ENCODE measurements around the gene MMP11.

Gene MMP11

DNA sequence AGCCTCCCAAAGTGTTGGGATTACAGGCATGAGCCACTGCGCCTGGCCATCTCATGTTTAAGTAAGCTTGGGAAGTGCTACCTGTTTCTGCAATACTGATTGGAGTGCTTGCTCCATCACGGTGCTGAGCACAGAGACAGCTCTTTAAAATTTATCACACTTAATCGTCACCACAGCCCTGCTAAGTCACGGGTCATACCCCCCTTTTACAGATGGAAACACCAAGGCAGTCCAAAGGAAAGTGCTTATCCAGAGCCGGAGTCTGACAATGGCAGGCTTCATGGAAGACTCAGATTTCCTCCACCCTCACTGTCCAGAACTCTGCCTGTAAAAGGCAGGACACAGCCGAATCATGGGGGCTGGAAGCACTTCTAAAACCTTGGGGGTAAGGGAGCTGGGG lies 12.6 kb upstream of the MMP11 start:
- DNase-seq (ENCODE audit: low read depth) = no peak

DNA sequence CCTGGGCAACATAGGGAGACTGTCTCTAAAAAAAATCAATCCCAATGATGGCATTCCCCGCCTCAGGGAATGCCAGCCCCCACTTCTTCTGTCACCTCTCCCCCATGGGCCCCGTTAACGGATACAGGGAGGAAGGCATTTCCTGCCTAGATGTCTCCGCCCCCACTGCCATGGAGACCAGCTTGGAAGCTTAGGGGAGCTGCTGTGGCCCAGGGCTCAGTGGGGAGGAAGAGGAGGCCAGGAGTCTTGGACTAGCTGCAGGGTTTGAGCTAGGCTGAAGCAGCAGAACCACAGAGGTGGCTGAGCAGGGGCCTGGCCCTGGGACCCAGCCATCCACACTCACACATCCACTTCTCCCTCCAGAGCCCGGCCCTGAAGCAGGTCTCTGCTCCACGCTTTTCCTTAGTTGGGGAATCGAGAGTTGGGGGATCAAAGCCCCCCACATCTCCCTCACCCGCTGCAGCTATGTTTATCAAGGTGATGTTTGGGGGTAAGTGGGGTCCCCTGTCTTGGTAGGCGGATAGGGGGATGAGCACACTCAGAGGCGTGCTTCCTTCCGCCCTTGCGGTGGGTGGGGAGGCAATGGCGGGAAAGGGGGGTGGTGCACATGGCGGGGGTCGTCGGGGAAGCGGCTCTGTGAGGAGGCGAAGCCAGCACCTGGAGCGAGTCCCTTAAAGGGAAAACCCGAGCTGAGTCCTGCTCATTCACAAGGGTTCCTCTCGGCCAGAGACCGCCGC lies 9.6 kb upstream of the MMP11 start, which contains the start of gene C22orf15:
TSS of gene C22orf15 (plus strand) at position 149 of the 737 bp plus-strand sequence. CDS start at position 466, 317 bp downstream.
- DNase-seq (ENCODE audit: low read depth) = peak; percentile 40

DNA sequence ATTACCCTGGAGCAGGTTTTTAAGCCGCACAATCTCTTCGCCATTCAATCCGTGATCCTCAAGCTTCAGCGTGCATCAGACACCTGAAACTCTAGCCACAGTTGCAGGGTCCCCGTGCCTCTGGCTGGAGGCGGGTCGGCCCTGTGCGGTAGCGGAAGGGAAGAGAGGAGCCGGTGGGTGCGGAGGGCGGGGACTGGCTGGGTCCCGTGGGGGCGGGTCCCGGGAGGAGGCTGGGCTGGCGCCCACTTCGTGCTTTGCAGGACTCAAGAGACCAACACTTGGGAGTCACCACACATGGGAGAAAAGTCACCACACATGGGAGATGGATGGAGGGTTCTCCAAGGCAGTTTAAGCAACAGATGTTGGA lies 9.1 kb upstream of the MMP11 start:
- no peak for DNase-seq (ENCODE audit: low read depth)

DNA sequence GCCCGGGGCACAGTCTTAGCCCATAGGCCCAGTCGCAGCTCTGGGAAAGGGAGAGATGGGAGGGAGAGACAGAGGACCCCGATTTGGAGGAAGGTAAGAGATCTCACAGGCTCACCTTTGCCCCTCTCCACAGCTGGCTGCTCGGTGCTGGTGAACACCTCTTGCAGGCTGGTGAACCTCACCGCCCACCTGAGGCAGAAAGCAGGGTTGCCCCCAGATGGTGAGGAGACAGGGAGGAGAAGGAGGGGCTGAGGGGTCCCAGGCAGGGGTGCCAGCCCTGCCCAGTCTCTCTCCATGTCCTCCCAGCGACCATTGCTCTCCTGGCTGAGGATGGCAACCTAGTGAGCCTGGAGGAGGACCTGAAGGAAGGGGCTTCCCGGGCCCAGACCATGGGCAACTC lies 8.7 kb upstream of the MMP11 start:
- no peak for DNase-seq (ENCODE audit: low read depth)

DNA sequence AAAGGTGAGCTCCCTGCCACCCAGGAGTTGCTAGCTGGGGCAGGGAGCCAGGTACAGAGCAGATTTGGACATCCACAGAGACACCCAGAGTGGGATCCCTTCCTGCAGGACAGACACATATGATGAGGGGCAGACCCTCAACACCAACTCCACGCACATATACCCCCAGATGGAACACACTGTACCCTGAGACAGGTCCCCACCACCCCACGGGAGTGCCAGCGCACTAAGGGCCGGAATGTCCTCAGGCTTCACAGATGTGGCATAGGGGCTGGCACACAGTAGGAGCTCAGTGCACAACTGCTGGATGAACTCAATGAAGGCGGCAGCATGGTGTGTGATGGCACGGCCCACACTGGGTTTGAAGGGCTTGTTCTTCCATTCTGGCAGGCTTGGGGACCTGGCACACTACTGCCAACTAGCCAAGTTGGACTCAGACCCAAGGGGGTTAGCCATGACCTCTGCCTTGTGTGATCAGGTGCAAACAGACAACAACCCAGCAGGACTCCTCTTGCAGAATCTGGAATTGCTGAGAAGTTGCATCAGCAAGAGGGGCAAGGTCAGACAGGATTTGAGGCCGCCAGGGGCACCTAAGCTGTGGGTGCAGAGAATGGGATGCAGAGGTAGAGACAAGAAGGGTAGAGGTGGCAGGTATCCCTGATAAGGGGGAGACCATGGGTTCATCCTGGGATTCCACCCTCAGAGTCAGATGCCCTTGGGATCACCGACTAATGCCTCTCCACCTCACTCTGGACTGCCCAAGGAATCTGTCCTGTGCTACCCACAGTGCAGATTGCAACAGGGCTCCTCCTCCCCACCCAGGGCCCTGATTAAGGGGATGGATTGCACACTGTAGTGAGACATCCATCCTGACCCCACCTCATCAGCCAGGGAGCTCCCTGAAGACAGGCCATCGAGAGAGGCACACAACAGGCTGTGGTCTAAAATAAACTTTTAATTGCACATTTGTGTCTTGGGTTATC lies 7.5 kb upstream of the MMP11 start:
- DNase-seq (ENCODE audit: low read depth) = no peak

DNA sequence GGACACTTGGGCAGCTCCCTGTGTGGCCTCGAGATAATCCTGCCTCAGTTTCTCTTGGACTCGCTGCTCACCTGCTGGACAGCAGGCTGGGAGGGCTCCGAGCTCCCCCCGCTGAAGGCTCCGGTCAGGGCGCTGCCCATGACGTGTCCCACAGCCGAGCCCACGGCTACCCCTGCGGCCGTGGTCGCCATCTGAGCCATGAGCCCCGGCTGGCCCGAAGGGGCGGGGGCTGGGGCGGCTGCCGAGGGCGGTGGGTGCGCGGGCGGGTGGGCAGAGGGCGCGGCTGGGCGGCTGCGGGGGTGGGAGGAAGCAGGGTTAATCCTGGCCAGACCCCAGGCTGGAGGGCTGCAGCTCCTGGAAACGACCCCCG lies 5.4 kb upstream of the MMP11 start:
- DNase-seq (ENCODE audit: low read depth) = no peak

DNA sequence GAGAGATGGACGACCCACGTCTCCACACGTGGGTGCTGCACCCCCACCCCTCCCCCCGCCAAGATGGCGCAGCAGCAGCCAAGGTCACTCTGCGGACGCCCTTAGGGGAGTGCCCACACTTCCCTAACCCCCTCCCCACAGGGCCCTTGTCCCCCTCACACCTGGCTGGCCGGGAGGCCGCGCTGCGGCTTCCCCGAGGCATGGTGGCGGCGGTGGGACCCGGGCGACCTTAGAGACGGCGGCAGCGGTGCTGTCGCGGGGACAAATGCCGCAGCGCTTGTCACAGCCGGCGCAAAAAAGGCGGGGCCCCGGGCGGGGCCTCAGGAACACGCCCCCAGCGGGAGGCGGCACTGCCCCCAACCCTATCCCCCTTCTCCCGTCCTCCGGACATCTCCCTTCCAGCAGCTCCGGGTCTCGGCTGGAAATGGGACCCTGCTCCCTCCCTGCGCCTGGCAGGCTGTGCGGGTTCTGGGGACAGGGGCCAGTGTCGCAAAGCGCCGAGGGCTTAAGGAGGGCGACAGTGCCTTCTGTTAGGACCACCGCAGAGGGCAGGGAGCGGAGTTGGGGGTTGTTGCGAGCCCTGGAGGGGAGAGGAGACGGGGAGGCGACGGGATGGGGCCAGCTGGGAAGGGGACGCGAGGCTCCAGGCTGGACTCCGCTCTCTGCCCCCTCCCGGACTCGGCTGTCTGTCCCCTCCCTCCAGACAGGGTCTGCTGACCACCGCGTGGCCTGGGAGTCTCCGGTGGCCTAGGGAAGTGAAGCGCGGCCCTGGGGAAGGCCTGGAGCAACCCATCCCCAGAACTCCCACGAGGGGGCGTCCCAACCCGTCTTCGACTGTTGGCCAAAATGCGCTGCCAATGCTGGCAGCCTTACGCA lies 4.7 kb upstream of the MMP11 start, which contains the start of gene CHCHD10:
TSS of gene CHCHD10 (minus strand) at position 300 of the 876 bp plus-strand sequence. CDS start at position 202, 98 bp downstream.
- peak; percentile 54 for DNase-seq (ENCODE audit: low read depth)

DNA sequence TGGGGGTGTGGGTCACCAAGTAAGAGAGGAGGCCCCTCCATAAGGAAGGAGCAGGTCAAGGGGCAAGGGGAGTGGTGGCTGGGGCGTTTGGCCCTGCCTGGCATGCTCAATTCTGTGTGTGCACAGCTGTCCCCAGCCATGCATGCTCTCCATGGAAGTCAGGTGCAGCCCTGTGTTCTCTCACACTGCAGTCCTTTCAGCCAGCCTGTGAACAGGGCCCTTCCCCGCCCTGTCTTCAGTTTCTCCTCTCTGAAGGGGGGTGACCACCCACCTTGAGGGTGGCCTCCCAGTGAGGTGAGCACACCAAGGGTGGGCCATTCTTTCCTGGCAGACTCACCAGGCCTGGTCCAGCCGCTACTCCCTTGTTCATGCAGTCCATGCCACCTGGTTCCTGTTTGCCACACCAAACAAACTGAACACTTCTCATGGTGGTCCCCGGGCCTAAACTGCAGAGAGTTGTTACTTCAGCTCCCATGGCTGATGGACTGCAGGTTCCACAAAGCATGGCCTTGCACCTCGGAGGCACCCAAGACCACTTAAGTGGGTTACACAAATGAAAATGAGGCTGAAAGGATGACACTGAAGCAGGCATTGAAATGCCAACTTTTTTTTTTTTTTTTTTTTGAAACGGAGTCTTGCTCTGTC lies 3.2 kb upstream of the MMP11 start:
- no peak for DNase-seq (ENCODE audit: low read depth)

DNA sequence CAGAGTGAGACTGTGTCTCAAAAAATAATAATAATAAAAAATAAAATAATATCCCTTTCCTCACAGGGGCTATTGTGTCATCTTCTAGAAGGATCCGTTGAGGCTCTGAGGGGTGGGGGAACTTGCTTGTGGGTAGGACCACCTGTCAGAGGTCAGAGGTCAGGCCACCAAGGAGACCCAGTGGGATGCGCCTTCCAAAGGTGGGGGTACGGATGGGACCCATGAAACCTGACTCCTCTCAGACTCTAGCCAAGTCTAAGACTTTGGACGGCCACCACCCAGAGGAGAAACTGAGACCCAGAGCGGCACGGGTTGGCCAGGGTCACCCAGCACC lies 367 bp upstream of the MMP11 start:
- no peak for DNase-seq (ENCODE audit: low read depth)

DNA sequence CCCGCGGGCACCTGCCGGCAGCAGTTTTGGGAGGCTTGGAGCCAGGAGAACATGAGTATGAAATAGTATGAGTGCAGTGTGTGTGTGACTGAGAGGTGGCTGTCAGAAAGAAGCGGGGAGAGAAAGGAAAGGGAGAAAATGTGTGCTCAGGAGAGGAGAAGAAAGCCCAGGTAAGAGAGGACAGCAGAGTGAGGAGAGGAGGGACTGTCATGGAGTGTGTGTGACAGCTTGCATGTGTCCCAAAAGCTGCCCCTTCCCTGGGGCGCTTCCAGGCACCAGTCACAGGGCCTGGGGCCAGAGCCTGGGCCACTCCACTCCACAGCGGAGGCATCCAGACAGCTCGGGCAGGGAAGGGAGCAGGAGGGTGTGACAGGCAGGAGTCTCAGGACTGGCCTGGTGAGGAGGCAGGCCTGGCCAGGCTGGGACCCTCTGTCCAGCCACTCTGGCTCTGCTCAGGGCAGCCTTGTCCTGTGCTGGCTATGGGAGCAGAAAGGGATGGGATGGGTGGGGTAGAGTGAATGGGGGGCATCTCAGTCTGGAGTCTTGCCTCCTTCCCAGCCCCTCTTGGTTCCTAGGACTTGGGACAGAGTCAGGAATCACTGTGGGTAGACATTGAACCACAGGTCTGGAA lies 949 bp downstream of the MMP11 start:
- DNase-seq (ENCODE audit: low read depth) = no peak

DNA sequence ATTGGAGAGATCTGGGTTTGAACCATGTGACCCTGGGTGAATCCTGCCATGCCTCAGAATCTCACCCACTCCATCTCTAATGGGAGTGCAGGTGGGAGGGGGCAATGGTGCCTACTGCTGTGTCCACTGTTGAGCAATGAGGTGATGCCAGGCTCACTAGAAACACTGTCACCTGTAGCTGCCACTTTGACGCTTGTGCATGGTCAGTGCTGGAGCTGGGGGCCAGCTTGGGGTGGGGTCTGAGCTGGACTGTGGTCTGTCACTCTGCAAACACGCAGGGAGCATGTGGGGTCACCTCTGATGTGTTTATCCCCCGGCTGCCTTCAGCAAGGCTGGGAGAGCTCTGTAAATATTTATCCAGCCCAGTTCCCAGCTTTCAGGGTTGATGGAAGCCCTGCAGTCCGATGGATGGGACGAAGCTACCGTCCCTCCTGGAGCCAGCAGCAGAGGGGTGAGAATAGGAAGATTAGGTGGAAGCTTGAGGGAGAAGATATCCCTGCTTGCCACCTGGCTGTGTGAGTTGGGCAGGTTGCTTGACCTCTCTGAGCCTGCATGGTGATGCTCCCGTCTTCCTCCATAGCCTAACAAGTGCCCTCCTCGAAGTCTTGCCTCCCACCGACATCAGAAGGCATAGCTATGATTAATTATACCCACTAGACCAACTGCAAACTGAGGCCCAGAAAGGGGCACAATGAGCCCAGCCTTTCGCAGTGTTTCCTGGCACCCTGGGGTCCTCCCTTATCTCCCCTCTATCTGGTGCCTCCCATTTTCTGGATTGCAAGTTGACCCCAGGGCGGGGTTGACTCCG lies 1.7 kb downstream of the MMP11 start:
- DNase-seq (ENCODE audit: low read depth) = no peak

DNA sequence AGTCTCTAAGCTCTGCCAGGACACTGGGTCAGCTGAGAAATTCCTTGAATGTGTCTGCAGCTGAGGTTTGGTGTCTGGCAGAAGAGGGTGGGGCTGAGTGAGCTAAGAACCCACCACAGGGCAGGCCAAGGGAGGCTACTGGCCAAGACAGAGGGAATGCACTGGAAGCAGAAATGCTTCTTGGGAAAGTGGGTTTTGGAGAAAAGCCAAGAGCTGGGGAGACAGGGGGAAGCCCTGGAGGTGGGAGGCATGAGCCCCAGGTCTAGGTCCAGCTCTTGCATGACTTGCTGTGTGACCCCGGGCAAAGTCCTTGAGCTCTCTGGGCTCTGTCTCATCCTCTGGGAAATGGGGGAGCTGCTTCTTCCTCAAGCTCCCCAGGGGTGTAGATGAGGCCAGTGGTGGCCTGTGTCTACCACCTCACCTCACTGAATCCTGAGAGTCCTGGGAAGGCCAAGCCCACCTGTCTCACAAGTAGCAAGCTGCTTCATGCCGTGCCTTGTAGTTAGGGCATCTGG lies 2.3 kb downstream of the MMP11 start:
- peak; percentile 54 for DNase-seq (ENCODE audit: low read depth)

DNA sequence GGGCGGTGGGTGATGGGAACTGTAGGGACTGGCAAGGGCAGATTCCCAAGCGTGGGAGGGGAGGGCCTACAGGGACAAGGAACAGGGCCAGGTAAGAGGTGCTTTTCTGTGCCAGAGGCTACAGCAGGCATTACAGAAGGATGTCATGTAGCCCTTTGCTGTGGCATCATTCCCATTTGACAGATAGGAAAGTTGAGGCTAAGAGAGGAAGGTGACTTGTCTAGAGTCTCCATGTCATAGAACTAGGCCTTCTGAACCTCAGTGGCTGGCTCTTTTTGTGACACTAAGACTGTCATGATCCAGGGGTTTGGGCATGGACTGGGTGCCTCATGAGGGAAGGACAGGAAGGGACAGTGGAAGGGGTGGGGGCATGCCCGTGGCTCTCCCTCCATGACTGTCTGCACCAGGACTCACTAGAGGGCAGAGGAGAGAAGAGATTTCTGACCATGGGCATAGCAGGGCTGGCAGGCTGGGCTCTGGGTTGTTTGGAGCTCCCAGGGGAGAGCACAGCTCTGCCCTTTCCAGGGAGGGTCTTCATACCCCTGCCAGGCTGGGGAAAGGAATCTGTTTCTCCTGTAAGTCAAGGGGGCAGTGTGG lies 3.2 kb downstream of the MMP11 start:
- DNase-seq (ENCODE audit: low read depth) = no peak

DNA sequence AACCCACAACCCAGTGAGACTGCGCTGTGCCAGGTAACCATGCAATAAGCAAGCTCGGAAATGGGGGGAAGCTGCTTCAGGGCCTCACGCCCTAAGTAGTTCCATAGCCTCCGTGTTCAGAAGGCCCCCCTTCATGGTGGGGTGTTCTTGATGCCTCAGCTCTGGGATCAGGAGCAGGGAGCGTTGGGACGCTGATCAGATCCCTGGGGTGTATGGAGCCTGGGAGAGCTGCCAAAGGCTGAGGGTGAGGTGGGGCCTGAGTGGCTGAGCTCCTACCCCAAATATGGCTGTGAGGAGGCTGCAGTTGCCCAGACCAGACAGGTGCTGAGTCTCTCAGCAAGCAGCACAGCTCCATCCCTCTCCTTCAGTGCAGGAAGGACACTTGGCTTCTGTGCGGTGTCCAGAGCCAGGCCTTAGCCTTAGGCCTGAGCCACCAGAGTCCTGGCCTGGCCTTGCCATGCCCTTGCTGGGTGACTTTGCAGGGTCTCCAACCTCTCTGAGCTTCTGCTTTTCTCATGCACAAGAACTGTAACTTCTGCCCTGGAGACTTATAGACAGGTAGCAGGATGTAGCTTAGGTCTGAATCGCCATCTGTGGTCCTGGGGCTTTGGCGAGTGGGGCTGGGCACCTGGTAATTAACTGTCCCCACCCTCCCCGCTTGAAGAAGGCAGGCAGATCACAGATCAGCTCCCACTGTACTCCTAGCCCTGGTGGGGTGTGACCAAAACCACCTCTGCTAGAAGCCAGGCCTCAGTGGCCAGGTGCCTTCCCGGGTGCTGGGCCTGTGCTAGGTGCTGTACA lies 5.3 kb downstream of the MMP11 start:
- no peak for DNase-seq (ENCODE audit: low read depth)

DNA sequence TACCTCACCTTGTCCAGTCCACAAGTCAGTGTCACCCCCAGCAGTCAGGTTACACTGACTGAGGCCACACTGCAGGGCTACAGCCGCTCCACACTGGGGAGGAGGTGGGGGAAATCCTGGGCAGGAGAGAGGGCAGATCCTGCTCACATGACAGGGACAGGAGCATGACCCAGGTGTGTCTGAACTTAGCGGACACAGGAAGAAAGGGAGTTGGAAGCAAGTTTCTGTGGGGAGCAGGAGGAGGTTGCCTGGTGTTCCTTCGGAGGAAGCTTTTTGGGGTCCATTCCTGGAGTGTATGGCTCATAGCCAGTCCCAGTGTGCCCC lies 5.9 kb downstream of the MMP11 start:
- no peak for DNase-seq (ENCODE audit: low read depth)

DNA sequence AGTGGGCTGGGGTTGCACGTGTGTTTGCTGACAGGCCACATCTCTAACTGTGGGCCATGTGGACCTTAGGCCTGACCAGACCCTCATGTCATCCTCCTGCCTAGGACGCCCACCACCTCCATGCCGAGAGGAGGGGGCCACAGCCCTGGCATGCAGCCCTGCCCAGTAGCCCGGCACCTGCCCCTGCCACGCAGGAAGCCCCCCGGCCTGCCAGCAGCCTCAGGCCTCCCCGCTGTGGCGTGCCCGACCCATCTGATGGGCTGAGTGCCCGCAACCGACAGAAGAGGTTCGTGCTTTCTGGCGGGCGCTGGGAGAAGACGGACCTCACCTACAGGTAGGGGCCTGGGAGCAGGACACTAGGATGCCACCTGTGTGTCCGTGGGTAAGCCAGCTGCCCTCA lies 6.4 kb downstream of the MMP11 start:
- DNase-seq (ENCODE audit: low read depth) = no peak

DNA sequence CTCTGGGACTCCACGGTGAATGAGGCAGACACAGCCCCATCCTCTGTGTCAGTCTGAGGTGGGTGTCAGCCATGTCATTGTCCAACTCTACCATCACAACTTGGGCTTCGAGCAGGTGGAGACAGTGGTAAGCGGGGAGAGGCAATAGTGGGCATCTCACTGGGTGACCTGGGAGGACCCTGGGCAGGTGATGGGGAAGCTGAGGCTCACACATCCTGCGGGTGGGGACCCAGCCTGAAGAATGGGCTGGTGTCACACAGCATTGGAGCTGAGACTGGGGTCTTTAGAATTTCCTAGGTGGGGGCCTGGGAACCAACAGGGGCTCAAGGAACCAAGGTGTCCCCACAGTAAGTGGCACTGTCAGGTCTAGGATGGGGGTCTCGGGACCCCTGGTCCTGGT lies 7.1 kb downstream of the MMP11 start:
- DNase-seq (ENCODE audit: low read depth) = no peak

DNA sequence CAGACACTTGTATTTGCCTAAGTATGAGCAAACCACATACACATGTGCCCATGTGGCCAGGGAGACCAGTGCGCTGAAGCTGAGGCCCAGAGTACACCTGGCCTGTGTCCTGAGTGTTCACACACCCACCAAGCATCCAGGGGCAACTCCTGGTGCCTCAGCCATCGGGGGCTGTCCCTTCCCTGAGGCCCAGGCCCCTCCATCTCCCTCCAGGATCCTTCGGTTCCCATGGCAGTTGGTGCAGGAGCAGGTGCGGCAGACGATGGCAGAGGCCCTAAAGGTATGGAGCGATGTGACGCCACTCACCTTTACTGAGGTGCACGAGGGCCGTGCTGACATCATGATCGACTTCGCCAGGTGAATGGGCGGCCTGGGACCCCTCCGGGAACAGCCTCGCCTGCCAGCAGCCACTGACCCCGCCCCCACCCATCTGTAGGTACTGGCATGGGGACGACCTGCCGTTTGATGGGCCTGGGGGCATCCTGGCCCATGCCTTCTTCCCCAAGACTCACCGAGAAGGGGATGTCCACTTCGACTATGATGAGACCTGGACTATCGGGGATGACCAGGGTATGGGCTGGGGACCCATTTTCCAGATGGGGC lies 7.6 kb downstream of the MMP11 start:
- DNase-seq (ENCODE audit: low read depth) = no peak

DNA sequence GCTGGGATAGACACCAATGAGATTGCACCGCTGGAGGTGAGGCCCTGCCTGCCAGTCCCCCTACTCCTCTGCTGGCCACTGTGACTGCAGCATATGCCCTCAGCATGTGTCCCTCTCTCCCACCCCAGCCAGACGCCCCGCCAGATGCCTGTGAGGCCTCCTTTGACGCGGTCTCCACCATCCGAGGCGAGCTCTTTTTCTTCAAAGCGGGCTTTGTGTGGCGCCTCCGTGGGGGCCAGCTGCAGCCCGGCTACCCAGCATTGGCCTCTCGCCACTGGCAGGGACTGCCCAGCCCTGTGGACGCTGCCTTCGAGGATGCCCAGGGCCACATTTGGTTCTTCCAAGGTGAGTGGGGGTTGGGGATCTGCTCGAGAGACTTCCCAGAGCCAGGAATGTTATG lies 8.4 kb downstream of the MMP11 start:
- DNase-seq (ENCODE audit: low read depth) = no peak

All from iris pigment epithelial cell (primary cell).